ENCODE results near the gene ITLN1.
"Not testable (repeated sequence)": the region's sequence is repeated elsewhere in the genome, so short reads cannot be mapped to it uniquely, and the experiment has no call there.

ITLN1 gene

DNA sequence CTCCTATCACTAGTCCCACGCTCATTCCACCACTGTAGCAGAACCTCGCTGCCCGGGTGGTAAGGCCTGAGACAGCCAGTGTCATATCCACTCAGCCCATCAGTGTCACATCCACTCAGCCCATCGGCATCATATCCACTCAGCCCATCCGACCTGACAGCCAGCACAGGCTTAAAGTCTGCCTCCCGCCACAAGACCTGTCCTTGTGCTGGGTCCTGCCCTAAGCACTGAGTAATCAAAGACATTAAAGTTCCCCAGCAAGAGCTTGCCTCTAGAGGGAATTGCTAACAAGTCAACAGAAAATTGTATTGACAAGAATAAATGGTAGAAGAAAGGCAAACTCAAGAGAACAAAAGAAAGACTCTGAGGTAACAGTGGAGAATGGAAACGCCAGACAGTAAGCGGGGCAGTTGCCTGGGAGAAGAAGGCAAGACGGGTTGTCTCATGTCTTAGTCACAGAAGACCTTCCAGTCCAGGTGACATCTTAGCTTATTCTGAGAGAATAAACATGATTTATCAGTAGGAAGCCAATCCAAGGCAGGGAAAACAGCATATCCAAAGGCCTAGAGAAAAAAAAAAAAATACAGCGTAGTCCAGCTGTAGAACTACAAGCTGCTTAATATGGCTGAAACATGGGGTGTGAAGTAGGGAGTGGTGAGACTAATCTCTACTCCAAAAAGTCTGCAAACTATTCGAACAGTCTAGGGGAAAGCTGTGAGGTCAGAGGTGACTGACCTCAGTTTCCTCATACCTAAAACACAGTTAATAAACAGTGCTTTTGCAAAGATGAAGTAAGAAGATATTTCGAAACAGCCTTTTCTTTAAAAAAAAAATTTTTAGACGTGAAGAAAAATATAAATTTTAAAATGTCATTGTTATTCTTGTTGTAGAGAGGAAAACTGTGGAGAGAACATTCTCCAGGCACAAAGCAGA, 1.1 kb downstream of the ITLN1 start:
- DNase-seq (ENCODE audit: low spot score) = no peak

DNA sequence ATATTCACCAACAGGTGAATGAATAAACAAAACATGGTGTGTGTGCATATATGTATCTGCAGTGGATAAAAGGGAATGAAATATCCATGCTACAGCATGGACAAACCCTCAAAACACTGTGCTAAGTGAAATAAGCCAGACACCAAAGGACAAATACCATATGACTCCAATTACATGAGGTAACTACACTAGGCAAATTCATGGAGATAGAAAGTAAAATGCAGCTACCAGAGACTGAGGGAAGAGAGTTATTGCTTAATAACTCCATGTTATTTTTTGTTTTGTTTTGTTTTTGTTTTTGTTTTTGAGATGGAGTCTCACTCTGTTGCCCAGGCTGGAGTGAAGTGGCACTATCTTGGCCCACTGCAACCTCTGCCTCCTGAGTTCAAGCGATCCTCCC, 2.4 kb downstream of the ITLN1 start:
- no peak for DNase-seq (ENCODE audit: low spot score)

DNA sequence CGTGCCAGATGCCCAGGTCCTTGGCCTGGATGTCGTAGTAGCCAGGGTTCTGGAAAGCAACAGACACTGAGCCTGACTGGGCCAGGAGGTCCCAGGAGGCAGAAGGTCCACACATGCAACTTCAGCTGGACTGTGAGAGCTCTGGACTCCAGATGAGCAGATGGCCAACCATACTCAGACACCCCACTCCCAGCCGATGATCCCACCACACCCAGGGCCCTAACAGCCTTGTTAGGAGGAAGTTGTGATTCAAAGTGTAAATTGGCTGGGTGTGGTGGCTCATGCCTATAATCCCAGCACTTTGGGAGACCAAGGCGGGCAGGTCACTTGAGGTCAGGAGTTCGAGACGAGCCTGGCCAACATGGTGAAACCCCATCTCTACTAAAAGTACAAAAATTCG, 3.7 kb downstream of the ITLN1 start:
- not testable (repeated sequence) for DNase-seq (ENCODE audit: low spot score)

DNA sequence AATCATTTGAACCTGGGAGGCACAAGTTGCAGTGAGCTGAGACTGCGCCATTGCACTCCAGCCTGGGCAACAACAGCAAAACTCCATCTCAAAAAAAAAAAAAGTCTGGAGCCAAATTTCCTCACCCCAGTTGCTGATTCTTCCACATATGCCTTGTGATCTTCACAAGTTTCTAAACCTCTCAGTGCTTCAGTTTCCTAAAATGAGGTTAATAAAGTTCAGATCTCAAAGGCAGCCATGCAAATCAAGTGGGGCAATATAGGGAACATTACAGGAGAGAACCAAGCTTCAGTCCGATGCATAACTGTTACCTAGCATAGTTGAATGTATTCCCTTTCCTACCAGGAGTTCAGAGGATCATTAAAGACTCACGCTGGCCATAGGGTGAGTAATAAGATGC, 4.8 kb downstream of the ITLN1 start:
- no peak for DNase-seq (ENCODE audit: low spot score)

DNA sequence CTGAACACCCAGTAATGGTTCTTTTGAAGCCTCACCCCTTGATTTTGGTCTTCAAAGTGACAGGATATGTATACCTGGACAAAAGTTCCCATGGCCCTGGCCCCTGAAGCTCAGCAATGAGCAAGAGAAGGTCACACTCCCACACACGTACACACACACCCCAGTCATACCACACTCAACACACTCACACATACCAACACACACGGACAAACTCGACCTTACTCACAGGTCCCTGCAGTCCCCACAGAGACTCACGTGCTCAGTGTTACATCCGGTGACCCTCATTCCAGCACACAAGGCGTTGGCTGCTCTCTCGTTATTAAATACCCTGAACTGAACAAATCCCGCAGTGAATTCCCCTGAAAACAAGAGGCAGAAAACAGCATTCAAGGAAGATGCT, 5.9 kb downstream of the ITLN1 start:
- no peak for DNase-seq (ENCODE audit: low spot score)

DNA sequence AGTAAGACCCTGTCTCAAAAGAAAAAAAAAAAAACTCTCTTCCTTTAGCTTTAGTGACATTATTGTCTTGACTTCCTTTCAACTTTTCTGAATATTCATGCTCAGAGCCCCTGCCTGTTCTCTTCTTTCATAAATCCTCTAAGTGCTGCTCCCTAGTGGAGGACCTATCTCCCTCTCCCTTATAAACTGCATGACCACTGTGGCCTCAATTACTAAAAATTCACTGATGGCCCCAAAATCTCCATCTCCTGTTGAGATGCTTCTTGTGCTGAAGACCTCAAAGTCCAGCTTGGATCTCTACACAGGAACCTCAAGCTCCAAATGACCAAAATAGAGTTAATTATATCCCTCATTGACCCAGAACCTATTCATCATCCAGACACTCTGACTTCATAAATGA, 7.8 kb downstream of the ITLN1 start:
- no peak for DNase-seq (ENCODE audit: low spot score)

DNA sequence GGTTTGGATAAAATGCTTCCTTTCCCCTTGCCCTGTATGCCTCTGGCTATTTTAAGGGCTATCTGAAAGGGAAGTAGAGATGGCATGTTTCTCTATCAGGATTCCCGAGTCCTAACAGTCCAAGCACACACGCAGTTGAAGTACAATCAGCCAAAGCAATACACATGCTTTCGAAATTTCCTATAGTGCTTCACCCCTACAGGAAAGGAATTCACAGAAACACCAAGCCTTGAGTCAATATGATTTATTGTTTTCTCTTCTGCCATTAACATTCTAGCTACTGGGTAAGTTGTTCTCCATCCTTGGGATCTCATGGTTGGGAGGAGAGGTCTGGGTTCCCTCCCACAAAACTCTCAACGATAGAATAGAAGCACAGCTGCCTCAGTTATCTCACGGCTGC, 8.7 kb downstream of the ITLN1 start:
- DNase-seq (ENCODE audit: low spot score) = no peak

DNA sequence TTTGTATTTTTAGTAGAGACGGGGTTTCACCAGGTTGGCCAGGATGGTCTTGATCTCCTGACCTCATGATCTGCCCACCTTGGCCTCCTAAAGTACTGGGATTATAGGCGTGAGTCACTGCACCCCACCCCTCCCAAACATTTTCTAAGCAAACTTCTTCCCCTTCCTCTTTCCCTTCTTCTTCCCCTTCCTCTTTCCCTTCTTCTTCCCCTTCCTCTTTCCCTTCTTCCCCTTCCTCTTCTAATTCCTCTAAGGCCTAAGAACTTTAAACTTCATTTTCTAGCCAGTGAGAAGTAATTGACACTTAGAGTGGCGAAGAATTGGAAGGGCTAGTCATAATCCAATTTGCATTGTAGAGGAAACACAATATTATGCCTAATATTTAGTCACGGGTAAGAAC, 9.4 kb downstream of the ITLN1 start:
- not testable (repeated sequence) for DNase-seq (ENCODE audit: low spot score)

DNA sequence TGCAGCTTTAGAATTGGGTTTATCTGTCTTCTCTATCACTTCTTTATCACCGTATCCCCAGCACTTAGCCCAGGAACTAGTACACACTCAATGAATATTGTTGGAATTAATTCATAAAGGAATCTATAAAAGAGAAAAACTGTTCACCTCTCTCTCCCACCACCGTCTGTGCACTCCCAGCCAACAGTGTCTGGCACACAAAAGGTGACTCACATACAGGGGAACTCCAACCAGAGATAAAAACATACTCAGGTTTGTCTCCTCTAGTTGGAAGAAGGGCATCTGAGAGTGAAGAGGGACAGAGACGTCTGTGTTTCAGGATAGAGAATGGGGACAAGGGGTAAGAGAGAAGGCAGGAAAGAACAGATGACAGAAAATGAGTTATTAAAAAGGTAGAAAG, 10.0 kb downstream of the ITLN1 start:
- DNase-seq (ENCODE audit: low spot score) = peak; percentile 40

DNA sequence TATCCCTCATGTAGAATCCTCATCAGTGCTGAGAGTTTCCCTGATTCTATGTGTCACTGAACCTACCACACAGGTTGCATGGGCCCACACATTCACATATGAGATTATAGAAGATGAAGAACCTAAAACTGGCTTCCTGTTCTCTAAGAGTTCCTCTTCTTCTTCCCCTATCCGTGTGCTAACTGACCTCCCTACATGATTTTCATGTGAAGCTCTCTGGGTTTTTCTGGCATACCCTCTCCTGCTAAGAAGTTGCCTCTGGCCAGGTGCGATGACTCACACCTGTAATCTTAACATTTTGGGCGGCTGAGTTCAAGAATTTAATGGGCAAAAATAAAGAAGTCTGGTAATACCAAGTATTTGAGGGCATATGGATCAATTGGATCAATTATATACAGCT, 16.8 kb downstream of the ITLN1 start:
- DNase-seq (ENCODE audit: low spot score) = no peak

DNA sequence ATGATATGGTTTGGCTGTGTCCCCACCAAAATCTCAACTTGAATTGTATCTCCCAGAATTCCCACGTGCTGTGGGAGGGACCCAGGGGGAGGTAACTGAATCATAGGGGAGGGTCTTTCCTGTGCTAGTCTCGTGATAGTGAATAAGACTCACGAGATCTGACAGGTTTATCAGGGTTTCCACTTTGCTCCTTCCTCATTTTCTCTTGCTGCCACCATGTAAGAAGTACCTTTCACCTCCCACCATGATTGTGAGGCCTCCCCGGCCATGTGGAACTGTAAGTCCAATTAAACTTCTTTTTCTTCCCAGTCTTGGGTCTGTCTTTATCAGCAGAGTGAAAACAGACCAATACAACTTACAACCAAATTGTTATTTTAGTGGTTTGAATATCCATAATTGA, 17.3 kb downstream of the ITLN1 start:
- DNase-seq (ENCODE audit: low spot score) = not testable (repeated sequence)

DNA sequence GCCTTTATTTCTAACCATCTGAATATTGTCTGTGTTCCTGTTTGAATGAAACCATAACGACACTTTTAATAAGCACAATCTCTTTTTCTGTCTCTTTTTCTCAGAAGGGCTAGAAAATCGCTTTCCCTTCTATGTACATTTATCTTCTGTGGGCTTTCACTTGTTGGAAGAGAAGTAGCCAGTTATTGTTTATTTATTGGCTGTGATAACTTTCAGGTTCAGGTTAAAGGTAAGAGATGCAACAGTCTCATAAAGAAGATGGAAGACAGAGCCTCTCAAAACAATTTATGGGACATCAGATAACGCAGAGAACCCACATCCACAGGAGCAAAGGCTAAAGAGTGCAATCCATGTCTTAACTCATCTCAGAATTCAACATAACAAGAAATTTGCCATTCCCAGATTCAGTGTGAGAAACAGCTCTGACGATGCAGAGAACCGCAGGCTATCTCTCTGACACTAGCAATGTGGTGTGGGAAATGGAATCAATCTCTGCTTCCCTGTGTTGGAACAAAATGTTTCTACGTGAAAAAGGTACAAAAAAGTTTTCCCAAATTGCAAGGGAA, 18.2 kb downstream of the ITLN1 start:
- no peak for DNase-seq (ENCODE audit: low spot score)

DNA sequence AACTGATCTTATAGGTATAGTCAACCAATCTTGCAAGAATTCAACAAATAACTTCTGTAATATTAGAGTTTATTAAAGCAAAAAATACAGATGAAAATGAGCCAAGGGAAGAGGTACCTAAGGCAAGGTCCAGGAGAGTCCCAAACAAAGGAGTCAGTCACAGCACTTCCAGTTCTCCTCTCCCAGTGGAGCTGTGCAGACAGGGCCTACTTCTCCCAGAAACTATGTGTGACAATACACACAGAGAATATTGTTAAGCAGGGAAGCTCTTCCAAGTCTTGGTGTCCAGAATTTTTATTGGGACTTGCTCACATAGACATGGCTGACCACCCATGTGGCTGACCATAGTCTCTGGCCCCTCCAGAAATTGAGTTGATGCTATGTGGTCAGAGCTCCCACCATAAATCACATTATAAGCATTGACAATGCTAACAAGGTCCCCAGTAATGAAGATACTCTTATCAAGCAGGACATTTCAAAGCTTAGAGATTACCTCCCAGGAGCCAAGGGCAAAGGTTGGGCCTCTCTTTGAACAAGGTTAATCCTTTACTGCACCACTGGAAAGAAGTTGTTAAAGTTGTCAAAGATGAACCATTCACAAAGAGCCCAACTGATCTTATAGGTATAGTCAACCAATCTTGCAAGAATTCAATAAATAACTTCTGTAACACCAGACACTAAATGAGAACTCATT, 18.8 kb downstream of the ITLN1 start:
- no peak for DNase-seq (ENCODE audit: low spot score)

DNA sequence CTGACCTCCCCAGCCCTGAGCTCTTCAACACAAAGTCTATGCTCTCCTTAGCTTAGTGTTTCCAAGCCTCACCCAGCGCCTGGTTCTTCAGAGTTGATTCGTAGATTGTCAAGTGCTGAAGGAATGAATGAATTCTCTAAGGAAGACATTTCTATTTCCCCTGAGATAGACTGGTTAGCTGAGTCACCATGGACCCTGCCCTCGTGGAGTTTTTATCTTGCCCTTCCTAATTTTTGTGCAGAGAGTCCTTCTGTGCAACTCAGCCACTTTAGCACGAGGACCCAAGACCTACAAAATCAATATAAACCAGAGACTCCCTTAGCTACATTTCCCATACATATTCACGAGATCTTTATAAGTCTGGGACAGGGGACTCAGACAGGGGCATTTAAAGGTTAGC, 19.6 kb downstream of the ITLN1 start:
- no peak for DNase-seq (ENCODE audit: low spot score)

DNA sequence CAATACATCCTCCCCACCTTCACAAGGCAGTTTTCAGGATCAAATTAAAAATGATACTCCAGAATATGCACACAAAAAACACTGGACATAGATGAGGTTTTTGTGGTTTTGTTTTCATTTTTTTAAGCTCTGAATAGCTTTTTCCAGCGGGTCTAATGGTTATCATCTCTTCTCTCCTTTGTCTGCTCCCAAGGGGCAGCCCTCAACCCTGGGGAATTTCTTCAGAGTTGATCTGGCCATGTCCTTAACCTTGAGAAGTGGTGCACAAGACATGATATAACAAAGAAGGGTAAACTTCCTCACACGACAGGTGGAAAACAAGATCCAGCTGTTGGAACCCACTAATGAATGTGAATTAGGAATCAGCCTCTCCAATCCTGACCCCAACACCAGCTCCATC, 20.8 kb downstream of the ITLN1 start:
- DNase-seq (ENCODE audit: low spot score) = no peak

DNA sequence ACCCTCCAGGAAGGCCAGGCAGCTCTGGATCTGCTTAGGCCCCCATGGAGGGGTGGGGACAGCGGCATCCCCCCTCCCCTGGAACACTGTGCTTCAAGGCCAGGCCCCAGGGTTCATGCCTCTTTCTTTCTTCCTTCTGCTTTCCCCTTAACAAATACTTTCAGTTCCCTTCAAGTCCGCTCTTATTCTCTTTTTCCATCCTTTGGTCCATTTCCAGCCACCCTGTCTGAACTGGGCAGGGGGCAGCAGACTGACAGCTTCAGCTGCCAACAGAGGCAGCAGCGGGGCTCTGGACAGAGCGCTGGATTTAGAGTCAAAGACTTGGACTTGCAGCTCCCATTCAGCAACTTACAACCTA, 21.2 kb downstream of the ITLN1 start:
- no peak for DNase-seq (ENCODE audit: low spot score)

DNA sequence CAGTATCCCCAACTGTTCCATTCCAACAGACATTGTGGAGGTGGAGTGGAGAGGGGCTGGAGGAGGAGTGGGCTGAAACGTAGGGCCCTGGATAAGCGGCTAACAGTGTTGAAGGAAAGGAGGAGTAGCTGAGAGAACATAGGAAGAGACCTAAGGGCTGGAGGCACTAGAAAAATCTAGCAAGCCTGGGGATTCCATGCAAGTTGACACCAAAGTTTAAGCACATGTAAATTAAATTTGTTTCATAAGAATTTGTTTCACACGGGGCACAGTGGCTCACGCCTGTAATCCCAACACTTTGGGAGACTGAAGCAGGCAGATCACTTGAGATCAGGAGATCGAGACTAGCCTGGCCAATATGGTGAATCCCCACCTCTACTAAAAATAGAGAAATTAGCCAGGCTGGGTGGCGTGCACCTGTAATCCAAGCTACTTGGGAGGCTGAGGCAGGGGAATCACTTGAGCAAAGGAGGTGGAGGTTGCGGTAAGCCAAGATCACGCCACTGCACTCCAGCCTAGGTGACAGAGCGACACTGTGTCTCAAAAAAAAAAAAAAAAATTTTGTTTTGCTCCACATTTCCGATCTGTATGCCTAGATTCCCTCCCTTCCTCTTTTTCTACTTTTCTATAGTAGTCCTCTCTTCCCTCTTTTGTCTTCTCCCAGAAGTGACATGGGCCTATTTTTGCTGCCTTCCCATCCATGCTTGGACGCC, 21.8 kb downstream of the ITLN1 start:
- no peak for DNase-seq (ENCODE audit: low spot score)

DNA sequence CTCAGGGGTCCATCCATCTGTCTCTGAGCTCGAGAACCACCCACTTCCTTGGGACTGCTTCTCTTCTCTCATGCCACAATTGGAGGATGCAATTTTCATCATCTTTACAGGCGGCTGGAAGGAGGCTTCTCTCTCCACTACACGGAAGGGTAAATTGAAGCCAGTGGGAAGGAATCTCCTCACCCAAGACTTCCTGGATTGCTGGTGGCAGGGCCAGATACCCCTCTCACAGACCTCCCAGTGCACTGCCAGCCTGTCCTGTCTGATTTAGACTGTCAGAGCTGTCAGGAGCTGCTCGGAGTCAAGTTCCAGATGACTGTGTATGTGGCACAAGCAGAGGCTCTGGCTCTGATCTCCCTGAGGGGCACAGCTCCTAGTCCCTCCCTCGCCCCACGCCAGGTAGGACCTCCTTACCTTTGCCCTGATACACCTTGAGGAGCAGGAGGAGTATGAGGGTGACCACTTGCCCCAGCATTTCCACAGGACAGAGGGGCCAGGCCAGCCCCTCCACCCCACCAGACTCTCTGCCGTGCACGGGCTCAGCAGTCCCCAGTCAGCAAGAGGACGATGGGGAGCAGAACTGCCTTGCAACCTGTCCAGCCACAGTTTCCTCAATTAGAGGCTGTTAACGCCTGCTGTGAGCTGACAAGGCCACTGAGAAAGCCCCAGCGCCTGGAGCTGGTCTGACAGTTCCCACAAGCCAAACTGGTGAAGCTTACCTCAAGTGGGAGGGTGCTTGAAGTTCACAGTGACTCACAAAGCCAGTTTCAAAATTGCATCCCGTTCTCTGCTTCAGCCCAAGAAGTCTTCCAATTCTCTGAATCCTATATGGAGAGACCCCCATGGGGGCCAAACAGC, 22.5 kb downstream of the ITLN1 start, which contains the start of gene CD244:
TSS of gene CD244 (minus strand) at position 685 of the 858 bp plus-strand sequence. CDS start at position 475, 210 bp downstream.
- no peak for DNase-seq (ENCODE audit: low spot score)

DNA sequence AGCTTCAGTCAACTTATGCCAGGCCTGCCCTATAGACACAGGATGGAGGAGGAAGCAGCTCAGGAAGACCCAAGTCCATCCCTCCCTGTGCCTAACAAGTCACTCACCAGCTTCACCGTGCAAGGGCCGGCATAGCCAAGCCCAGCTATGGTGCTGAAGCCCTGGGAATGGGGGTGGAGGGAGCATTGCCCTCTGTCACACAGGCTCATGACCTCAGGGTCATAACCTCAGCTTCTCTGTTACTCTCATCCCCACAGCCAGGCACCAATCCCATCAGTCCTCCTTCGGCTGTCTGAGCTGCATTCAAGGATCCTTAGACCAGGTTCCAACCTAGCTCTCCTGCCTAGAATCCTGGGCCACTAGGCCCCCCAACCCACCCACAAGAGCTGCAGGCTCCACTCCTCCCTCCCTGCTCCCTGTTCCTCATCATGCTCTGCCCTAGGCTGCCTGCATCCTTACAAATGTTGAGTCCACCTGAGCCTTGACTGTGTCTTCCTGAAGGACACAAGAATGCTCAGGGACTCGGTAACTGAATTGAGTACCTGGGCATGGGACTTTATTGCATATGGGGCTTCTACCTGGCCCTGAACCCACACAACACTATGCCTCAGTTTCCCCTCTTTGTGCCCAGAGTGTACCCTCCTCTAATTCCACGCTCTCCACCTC, 24.0 kb downstream of the ITLN1 start:
- no peak for DNase-seq (ENCODE audit: low spot score)

DNA sequence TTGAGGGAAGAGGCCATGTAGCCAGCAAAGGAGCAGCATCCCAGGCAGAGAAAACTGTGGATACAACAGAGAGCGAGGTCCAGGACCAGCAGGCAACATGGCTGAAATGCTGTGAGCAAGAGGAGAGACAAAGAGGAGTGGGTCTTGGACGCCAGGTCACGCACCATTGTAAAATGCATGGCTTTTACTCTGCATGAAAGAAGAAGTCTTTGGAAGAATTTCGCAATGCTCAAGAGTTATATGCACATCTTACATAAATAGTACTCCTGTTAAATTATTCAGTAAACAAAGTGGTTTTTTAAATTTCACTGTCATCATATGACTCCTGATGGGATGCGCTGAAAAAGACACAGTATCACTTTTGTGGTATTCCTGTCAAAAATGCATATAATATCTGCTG, 25.8 kb downstream of the ITLN1 start:
- DNase-seq (ENCODE audit: low spot score) = no peak

DNA sequence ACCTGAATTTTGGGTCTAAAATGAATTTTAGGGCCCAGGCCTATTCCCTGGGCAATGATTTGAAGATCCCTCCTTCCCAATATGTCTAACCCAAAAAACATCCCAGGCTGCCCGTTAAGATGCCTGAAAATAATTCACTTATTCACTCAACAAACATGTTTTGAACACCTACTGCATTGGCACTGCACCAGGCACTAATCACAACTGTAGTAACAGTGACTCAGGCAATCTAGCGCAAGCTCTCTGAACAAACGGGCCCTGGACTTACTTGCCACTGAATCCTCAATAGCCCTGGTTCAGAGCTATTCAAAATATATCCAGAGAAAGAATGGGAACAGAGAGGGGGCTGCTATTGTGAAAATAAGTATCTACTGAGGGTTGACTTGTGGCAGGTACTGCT, 26.5 kb downstream of the ITLN1 start:
- no peak for DNase-seq (ENCODE audit: low spot score)
